Duodenal mucosa (tissue), 2 donors: ENCODE data around the gene DNAJB6.

ENCODE experiments used
- H3K27ac ChIP-seq: one replicate; pipeline ENCODE4 v1.7.0; 2013; ENCODE audit warnings: low read depth, low read length
- H3K27me3 ChIP-seq, 2 donors: one replicate each; pipeline ENCODE4 v1.7.0; 2013; ENCODE audit warnings: low read length in 2 of 2, control low read depth in 1 of 2; ENCODE audit not compliant: insufficient read depth in 2 of 2, control insufficient read depth in 1 of 2
- H3K36me3 ChIP-seq, 2 donors: one replicate each; pipeline ENCODE4 v1.7.0; 2013; ENCODE audit warnings: low read length in 2 of 2, control low read depth in 1 of 2; ENCODE audit not compliant: insufficient read depth in 2 of 2, control insufficient read depth in 1 of 2
- H3K4me1 ChIP-seq, 2 donors: one replicate each; pipeline ENCODE4 v1.7.0; 2013; ENCODE audit warnings: low read length in 2 of 2, control low read depth in 1 of 2; ENCODE audit not compliant: insufficient read depth in 2 of 2, control insufficient read depth in 1 of 2
- H3K4me3 ChIP-seq, 2 donors: one replicate each; pipeline ENCODE4 v1.7.0; 2013; ENCODE audit warnings: low read length in 2 of 2, low read depth in 1 of 2
- H3K9ac ChIP-seq, 2 donors: one replicate each; pipeline ENCODE4 v1.7.0; 2013; ENCODE audit warnings: low read length in 2 of 2, low read depth in 1 of 2
- H3K9me3 ChIP-seq, 2 donors: one replicate each; pipeline ENCODE4 v1.7.0; 2013; ENCODE audit warnings: low read length in 2 of 2, control low read depth in 1 of 2; ENCODE audit not compliant: control insufficient read depth in 1 of 2

Gene DNAJB6

DNA sequence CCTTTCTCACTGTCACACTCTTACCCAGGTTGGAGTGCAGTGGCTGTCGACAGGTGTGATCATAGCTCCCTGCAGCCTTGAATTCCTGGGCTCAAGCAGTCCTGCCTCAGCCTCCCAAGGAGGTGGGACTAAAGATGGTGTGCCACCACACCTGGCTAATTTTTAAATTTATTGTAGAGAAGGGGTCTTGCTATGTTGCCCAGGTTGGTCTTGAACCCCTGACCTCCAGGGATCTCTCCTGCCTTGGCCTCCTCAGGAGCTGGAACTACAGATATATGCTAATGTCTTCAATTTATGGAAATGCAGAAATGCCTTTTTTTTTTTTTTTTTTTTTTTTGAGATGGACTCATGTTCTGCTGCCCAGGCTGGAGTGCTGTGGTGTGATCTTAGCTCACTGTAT is 42.7 kb downstream of the DNAJB6 start:
- Histone ChIP-seq H3K27ac (no peak overlapping the region), H3K9ac (no peak overlapping the region), H3K4me1 (no peaks in the 10 kb centered on the region), H3K27me3 (no peaks in the 10 kb centered on the region), H3K4me3 (no peak overlapping the region), H3K9me3 (no peaks in the 10 kb centered on the region), H3K36me3 (peaks cover 33 to 45% of the 10 kb centered on the region in 2 donors)

DNA sequence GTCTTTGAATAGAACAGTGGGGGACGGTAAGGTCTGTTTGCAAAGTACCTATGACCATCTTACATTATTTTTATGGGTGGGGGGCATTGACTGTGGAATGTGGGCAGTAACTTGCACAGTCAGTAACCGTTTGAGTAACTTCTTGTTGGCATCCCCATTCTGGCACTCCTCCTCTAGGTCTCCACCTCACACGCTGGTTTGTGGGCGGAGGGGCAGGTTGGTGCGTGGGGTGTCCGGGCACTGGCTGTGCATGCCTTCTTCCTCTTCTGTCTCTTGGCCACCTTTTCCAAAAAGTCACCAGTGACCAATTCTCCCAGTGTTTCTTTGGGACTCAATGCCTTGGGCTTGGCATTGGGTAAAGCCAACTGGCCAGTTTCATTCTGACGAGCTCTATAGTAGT is 43.6 kb downstream of the DNAJB6 start:
- Histone ChIP-seq H3K4me1 (no peaks in the 10 kb centered on the region), H3K27ac (no peak overlapping the region), H3K27me3 (no peaks in the 10 kb centered on the region), H3K9ac (no peak overlapping the region), H3K4me3 (no peak overlapping the region), H3K9me3 (no peaks in the 10 kb centered on the region), H3K36me3 (peaks cover 29 to 53% of the 10 kb centered on the region in 2 donors)

DNA sequence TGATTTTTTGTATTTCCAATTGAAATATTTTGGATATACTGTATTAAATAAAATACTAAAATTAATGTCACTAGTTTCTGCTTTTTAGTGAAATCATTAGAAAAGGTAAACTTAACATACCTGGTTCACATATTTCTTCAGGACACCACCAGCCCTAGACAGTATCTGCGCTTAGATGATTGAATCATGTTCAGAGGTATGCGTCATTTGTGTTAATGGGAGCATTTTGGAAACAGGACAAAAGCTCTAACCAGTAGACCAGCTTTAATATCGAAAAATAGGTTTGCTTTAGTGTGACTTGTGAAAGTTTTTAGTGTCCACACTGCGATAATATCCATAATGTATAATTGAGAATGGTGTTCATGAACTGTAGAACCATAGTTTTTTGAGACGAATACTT is 47.1 kb downstream of the DNAJB6 start:
- H3K36me3 ChIP-seq = peaks cover 26 to 47% of the 10 kb centered on the region in 2 donors
- no peaks in the 10 kb centered on the region for H3K9me3 ChIP-seq
- no peak overlapping the region for H3K9ac ChIP-seq
- H3K27me3 ChIP-seq = no peaks in the 10 kb centered on the region
- no peak overlapping the region for H3K4me3 ChIP-seq
- H3K4me1 ChIP-seq = no peaks in the 10 kb centered on the region
- no peak overlapping the region for H3K27ac ChIP-seq

DNA sequence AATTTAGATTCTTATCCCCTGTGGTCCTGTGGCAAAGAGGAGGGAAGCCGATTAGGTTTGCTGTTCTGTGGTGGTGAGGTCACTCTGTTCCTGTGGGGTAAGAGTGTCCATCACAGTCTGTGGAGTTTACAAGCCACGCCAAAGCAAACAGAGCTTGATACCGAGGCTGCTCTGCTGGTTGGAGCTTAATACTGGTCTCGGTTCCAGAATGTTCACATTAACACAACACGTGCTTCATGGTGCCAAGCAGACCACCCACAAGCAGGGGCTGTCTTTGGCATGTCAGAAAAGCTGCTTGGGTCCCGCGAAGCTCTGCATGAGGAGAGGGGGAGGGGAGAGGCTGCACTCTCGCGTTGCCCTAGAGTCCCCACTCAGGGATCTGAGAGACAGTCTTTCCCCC is 47.5 kb downstream of the DNAJB6 start:
- no peak overlapping the region for H3K4me3 ChIP-seq

DNA sequence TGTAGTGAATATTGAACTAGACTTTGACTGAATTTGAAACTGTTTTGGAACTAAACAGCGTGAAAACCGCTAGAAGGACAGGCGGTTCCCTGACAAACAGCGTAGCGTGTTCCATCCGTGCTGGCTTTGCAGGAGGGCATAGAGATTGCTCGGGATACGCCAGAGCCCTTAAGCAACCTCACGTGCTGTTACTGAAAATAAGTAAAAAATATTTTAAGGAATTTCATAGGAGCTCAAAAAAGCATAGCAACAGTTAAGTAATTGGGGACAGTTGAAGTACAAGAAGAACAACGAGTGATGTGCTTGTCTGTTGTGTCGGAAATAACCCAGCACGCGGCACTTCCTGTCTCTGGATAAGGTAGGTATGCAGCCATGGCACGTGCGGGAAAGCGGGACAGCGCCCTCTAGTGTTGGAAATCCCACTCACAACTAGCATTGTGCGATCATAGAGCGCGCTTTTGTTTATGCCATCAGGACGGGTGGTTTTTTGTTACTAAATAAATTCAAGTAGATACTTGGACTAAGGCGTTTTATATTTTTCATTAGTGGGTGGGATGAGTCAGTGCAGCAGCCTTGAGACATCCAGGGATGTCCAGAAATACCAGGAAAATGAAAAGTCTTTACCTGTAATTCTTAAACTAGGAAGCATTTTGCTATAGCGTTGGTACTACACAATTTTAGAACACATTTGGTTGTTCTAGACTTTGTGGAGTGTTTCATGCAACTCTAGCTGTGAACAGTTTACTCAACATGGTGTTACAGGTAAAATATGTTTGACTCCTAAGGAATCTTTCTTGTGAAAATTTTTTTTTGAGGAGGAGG is 50.4 kb downstream of the DNAJB6 start:
- Histone ChIP-seq H3K9me3 (no peaks in the 10 kb centered on the region), H3K4me1 (peaks cover 0 to 8% of the 10 kb centered on the region in 2 donors), H3K27ac (no peak overlapping the region), H3K9ac (no peak overlapping the region), H3K4me3 (no peak overlapping the region), H3K36me3 (peaks cover 27 to 60% of the 10 kb centered on the region in 2 donors), H3K27me3 (no peaks in the 10 kb centered on the region)

More for the DNA sequence above, 47.5 kb downstream of the DNAJB6 start:
- Histone ChIP-seq H3K36me3 (peaks cover 26 to 48% of the 10 kb centered on the region in 2 donors), H3K27me3 (no peaks in the 10 kb centered on the region), H3K9me3 (no peaks in the 10 kb centered on the region), H3K27ac (no peak overlapping the region), H3K9ac (no peak overlapping the region), H3K4me1 (no peaks in the 10 kb centered on the region)

DNA sequence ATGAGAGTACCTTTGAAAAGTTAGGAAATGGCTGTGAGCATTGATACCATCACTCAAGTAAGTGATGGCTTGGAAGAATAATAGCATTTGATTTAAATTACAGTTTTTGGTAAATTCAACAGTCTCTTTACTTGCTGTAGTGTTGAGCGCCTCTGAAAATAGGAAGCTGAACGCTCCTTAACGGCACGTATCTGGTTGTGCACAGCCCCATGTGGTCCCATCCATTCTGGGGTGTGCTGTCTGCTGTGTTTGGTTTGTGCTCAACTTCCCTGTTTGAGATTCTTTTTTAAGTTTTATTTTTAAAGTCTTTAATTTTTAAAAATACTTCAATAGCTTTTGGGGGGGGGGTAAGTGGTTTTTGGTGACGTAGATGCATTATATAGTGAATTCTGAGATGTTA is 51.5 kb downstream of the DNAJB6 start:
- peaks cover 20 to 57% of the 10 kb centered on the region in 2 donors for H3K36me3 ChIP-seq
- no peak overlapping the region for H3K4me3 ChIP-seq

DNA sequence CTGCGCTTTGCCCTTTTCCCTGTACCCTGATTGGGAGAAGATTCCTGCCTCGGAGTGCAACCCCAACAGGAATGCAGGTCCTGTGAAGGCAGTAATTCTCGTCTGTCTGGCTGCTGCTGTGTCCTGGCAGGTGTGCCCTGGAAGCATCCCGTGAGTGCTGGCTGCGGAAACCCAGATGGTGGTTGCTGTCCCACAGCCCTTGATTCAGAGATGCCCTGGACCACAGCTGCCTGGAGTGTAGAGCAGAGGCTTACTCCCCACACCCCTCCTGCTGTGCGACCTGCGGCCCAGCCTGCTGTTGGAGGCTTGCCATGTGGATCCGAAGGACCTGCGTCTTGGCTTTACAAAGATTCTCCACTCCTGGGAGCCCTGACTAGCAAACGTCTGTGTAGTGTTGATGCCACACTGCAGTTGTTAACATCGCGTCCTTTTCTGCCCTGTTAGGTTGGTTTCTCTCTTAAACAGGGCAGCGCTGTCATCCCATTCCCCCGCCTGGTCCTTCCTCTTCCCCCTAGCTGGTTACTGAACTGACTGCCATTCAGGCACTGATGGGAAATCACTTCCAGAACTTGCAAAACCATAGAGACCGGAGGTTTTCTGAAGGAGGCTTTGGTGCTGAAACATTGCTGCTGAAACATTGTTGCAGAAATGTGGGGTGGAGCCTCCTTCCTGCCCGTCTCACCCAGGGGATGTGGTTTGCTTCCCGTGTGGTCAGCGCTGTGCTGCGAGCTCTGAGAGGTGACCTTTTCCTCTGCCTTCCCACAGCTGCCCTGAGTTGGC is 53.3 kb downstream of the DNAJB6 start:
- no peak overlapping the region for H3K9ac ChIP-seq
- peaks cover 0 to 8% of the 10 kb centered on the region in 2 donors for H3K4me1 ChIP-seq
- no peak overlapping the region for H3K4me3 ChIP-seq
- H3K36me3 ChIP-seq = peaks cover 12 to 44% of the 10 kb centered on the region in 2 donors
- no peak overlapping the region for H3K27ac ChIP-seq
- H3K9me3 ChIP-seq = no peaks in the 10 kb centered on the region
- H3K27me3 ChIP-seq = no peaks in the 10 kb centered on the region

More for the DNA sequence above, 51.5 kb downstream of the DNAJB6 start:
- Histone ChIP-seq H3K27ac (no peak overlapping the region), H3K9ac (no peak overlapping the region), H3K27me3 (no peaks in the 10 kb centered on the region), H3K4me1 (peaks cover 0 to 8% of the 10 kb centered on the region in 2 donors), H3K9me3 (no peaks in the 10 kb centered on the region)

DNA sequence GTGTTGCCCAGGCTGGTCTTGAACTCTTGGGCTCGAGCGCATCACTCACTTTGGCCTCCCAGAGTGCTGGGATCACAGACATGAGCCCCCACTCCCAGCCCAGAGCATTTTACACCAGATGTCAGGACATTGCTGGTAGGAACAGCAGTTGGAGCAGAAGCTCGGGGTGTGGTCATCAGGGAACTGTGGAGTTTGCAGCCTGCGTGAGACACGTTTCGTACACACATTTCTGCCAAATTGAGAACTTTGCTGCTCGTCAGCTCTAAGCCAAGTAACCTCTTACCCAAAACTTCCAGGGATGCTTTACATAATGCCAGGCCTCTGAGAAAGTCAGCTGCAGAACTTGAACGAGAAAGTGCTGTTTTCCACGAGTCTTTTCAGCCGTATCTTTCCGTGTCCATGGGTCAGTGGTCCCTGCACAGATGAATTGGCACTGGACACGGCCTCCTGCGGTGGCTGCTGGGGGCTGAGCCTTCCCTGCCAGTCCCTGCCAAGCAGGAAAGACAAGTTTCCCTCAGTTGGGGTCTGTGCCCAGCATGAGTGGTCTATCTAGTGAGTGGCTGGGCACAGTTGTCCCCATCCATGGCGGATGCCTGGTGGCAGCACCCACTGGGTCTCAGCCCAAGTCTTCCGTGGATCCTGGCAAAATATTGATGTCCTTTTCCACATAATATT is 54.4 kb downstream of the DNAJB6 start:
- no peak overlapping the region for H3K4me3 ChIP-seq
- H3K36me3 ChIP-seq = peaks cover 12 to 42% of the 10 kb centered on the region in 2 donors
- H3K9me3 ChIP-seq = no peaks in the 10 kb centered on the region
- H3K4me1 ChIP-seq = peaks cover 0 to 8% of the 10 kb centered on the region in 2 donors
- H3K27me3 ChIP-seq = no peaks in the 10 kb centered on the region
- no peak overlapping the region for H3K9ac ChIP-seq
- no peak overlapping the region for H3K27ac ChIP-seq

DNA sequence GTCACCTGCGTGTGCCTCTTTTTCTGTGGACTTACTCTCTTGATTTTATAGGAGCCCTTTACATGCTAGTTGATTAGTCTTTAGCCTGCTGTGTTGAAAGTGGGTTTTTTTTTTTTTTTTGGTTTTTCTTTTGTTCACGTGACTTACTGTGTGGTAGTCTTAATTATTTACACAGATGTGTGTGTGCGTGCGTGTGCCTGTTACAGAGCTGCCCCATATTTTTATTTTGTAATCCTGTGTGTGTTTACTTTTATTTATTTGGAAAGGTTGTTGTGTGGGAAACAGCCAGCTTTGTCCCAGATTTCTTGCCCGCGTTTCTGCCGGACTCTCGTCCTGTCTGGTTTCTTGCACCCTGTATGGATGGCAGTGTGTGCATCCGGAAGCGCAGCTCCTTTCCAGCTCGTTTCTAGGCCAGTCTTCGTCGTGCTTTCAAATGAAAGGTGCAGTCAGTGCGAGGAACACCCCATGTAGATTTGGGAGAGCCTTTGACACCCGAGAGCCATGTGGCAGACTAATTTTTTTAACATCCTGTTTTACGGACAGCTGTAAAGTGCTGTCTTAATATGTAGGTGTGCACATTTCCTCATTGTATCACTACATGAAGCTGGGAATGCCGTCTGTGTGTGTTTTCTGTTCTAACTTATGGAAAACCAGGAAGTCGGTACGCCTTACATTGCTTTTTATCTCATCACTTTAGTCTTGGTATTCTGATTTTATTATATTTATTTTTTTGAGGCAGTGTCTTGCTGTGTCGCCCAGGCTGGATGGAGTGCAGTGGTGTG is 55.6 kb downstream of the DNAJB6 start:
- Histone ChIP-seq H3K4me1 (peaks cover 0 to 11% of the 10 kb centered on the region in 2 donors), H3K27me3 (no peaks in the 10 kb centered on the region), H3K27ac (no peak overlapping the region), H3K4me3 (no peak overlapping the region), H3K36me3 (peaks cover 12 to 47% of the 10 kb centered on the region in 2 donors), H3K9ac (no peak overlapping the region), H3K9me3 (no peaks in the 10 kb centered on the region)
